ENCODE measurements around the gene ITGA6.

The ITGA6 gene

GRCh38 chr2:172510548-172510947 is 83.2 kb downstream of the ITGA6 start:
- no peak overlapping the region for H3K4me3 ChIP-seq (ENCODE audit: low read length)
- TF ChIP-seq CTCF (IDR thresholded peaks at IDR 0.05; ENCODE audit: insufficient read depth, low read depth, low read length, missing control alignments): no peak
- no peak for DNase-seq (ENCODE audit: low read depth)

- H3K4me3 ChIP-seq (ENCODE audit: low read length): no peak overlapping the region
- no peak for TF ChIP-seq CTCF (IDR thresholded peaks at IDR 0.05; ENCODE audit: insufficient read depth, low read depth, low read length, missing control alignments)
Observed at GRCh38 chr2:172512810-172513523, 85.6 kb downstream of the ITGA6 start.

GRCh38 chr2:172513524-172513900 is 86.1 kb downstream of the ITGA6 start:
- no peak overlapping the region for H3K4me3 ChIP-seq (ENCODE audit: low read length)

More at GRCh38 chr2:172512810-172513523, 85.6 kb downstream of the ITGA6 start:
- no peak for DNase-seq (ENCODE audit: low read depth)

GRCh38 chr2:172513935-172514586 is 86.7 kb downstream of the ITGA6 start:
- TF ChIP-seq CTCF (IDR thresholded peaks at IDR 0.05; ENCODE audit: insufficient read depth, low read depth, low read length, missing control alignments): no peak
- no peak overlapping the region for H3K4me3 ChIP-seq (ENCODE audit: low read length)
- no peak for DNase-seq (ENCODE audit: low read depth)

More at GRCh38 chr2:172513524-172513900, 86.1 kb downstream of the ITGA6 start:
- no peak for TF ChIP-seq CTCF (IDR thresholded peaks at IDR 0.05; ENCODE audit: insufficient read depth, low read depth, low read length, missing control alignments)
- DNase-seq (ENCODE audit: low read depth): no peak

GRCh38 chr2:172516299-172516698 is 88.9 kb downstream of the ITGA6 start:
- DNase-seq (ENCODE audit: low read depth): peak; percentile 68
- H3K4me3 ChIP-seq (ENCODE audit: low read length): no peak overlapping the region
- TF ChIP-seq CTCF (IDR thresholded peaks at IDR 0.05; ENCODE audit: insufficient read depth, low read depth, low read length, missing control alignments): no peak

- TF ChIP-seq CTCF (IDR thresholded peaks at IDR 0.05; ENCODE audit: insufficient read depth, low read depth, low read length, missing control alignments): no peak
- no peak for DNase-seq (ENCODE audit: low read depth)
- no peak overlapping the region for H3K4me3 ChIP-seq (ENCODE audit: low read length)
Observed at GRCh38 chr2:172518995-172519394, 91.6 kb downstream of the ITGA6 start.
